SK-N-SH (cell line): ENCODE measurements around the gene ABCG1. TPM values are rescaled to one million over a fixed set of nuclear protein-coding genes. Genes with fewer than 3 reads are reported as not detected.
A peak's percentile ranks its signal among the peaks of the same experiment; 100 is the strongest.

Source experiments
- CTCF ChIA-PET: fragments of 300-600, 350-600 bp; formaldehyde crosslinking; extraction: SDS; loops from one replicate; lab custom pipeline; 2021; lab: Yijun Ruan, JAX
- POLR2A ChIA-PET: fragments of 350-600 bp; sonication (Branson Sonifier 250); formaldehyde crosslinking; extraction: SDS; loops from one replicate; lab custom pipeline; 2020; ENCODE audit warnings: antibody characterized with exemption, inconsistent platforms; lab: Yijun Ruan, JAX
- DNase-seq: peaks from one replicate; pipeline ENCODE4 v3.0.0; 2012
- H2AFZ ChIP-seq: fragments of 200-600 bp; sonication (generic); 2 replicates; pipeline ENCODE4 v1.8.1; 2016; ENCODE audit warnings: antibody characterized with exemption, mild to moderate bottlenecking, low read depth
- H3F3A ChIP-seq: fragments of 200-600 bp; sonication (generic); replicated peaks from 2 replicates; pipeline ENCODE3; 2016; ENCODE audit warnings: antibody characterized with exemption, mild to moderate bottlenecking; ENCODE audit not compliant: insufficient read depth
- H3K27ac ChIP-seq, 2 experiments: fragments of 200-500 bp in 1 of 2; fragments of 200-600 bp in 1 of 2; sonication (Bioruptor generic) in 1 of 2; sonication (generic), shearing (Covaris generic) in 1 of 2; 2 replicates each; pipeline versions ENCODE4 v1.5.1 to v1.6.1; 2014 to 2016; ENCODE audit warnings: low read depth in 2 of 2, inconsistent platforms in 1 of 2, low read length in 1 of 2, mild to moderate bottlenecking in 1 of 2, mixed read lengths in 1 of 2
- H3K27me3 ChIP-seq: fragments of 200-600 bp; sonication (generic), shearing (Covaris generic); 2 replicates; pipeline ENCODE4 v1.6.1; 2016; ENCODE audit warnings: mixed run types; ENCODE audit not compliant: insufficient read depth
- H3K36me3 ChIP-seq, 2 experiments: fragments of 200-500 bp in 1 of 2; fragments of 200-600 bp in 1 of 2; sonication (Bioruptor generic) in 1 of 2; sonication (generic) in 1 of 2; replicated peaks in 1 of 2; 2 replicates each; pipeline versions ENCODE3 to v1.5.1; 2014 to 2016; ENCODE audit warnings: low read length in 1 of 2, mild to moderate bottlenecking in 1 of 2; ENCODE audit not compliant: insufficient read depth in 2 of 2, control insufficient read depth in 1 of 2
- H3K4me1 ChIP-seq, 2 experiments: fragments of 200-500 bp in 1 of 2; fragments of 200-600 bp in 1 of 2; sonication (Bioruptor generic) in 1 of 2; sonication (generic), shearing (Covaris generic) in 1 of 2; 2 replicates each; pipeline versions ENCODE4 v1.5.1 to v1.6.1; 2014 to 2016; ENCODE audit warnings: low read depth in 1 of 2, low read length in 1 of 2, mixed run types in 1 of 2; ENCODE audit not compliant: insufficient read depth in 2 of 2, control insufficient read depth in 1 of 2
- H3K4me2 ChIP-seq: fragments of 200-600 bp; sonication (generic), shearing (Covaris generic); 2 replicates; pipeline ENCODE4 v1.6.1; 2017; ENCODE audit warnings: mixed run types
- H3K4me3 ChIP-seq, 2 experiments: fragments of 200-500 bp in 1 of 2; fragments of 200-600 bp in 1 of 2; sonication (Bioruptor generic) in 1 of 2; sonication (generic), shearing (Covaris generic) in 1 of 2; 2 replicates each; pipeline versions ENCODE4 v1.5.1 to v1.8.1; 2014 to 2016; ENCODE audit warnings: low read depth in 2 of 2, inconsistent platforms in 1 of 2, low read length in 1 of 2, mild to moderate bottlenecking in 1 of 2, mixed read lengths in 1 of 2, moderate library complexity in 1 of 2
- H3K79me2 ChIP-seq: fragments of 200-600 bp; sonication (generic); 2 replicates; pipeline ENCODE4 v1.8.1; 2017; ENCODE audit warnings: mild to moderate bottlenecking; ENCODE audit not compliant: insufficient read depth
- H3K9ac ChIP-seq: fragments of 200-600 bp; sonication (generic); 2 replicates; pipeline ENCODE4 v1.6.1; 2017; ENCODE audit warnings: mixed run types
- H3K9me2 ChIP-seq: fragments of 200-600 bp; sonication (generic); 2 replicates; pipeline ENCODE4 v1.6.1; 2017; ENCODE audit warnings: mixed run types
- H3K9me3 ChIP-seq: fragments of 200-600 bp; sonication (generic); 2 replicates; pipeline ENCODE4 v1.6.1; 2017; ENCODE audit warnings: mixed run types, mild to moderate bottlenecking, moderate library complexity
- H4K20me1 ChIP-seq: fragments of 200-600 bp; sonication (generic); 2 replicates; pipeline ENCODE4 v1.6.1; 2017; ENCODE audit warnings: mild to moderate bottlenecking, mixed run types; ENCODE audit not compliant: insufficient read depth
- EP300 ChIP-seq, 2 experiments: IDR thresholded peaks; 2 replicates each; pipeline versions ENCODE4 v1.4.0 to v1.6.1; 2012; ENCODE audit warnings: borderline replicate concordance in 1 of 2, low read depth in 1 of 2, low read length in 1 of 2
- FOXM1 ChIP-seq: IDR thresholded peaks from 2 replicates; pipeline ENCODE4 v1.4.0; 2012; ENCODE audit warnings: low read depth, mild to moderate bottlenecking
- JUND ChIP-seq: IDR thresholded peaks from 2 replicates; pipeline ENCODE4 v1.4.0; 2012
- NRF1 ChIP-seq: IDR thresholded peaks from 2 replicates; pipeline ENCODE4 v1.6.1; 2012; ENCODE audit warnings: low read depth, mild to moderate bottlenecking, low read length
- PBX3 ChIP-seq: IDR thresholded peaks from 2 replicates; pipeline ENCODE4; 2012
- RCOR1 ChIP-seq: fragments of 150-350 bp; IDR thresholded peaks from 2 replicates; pipeline ENCODE4 v1.6.1; 2017; ENCODE audit warnings: antibody characterized with exemption, low read length
- REST ChIP-seq: IDR thresholded peaks from 2 replicates; pipeline ENCODE4 v1.6.1; 2012; ENCODE audit warnings: mild to moderate bottlenecking, low read depth, low read length, moderate library complexity
- RFX5 ChIP-seq: IDR thresholded peaks from 2 replicates; pipeline ENCODE4 v1.6.1; 2012; ENCODE audit warnings: mild to moderate bottlenecking, improper control_type of control experiment, low read length
- RXRA ChIP-seq: IDR thresholded peaks from 2 replicates; pipeline ENCODE4 v1.4.0; 2012; ENCODE audit warnings: low read depth, mild to moderate bottlenecking, borderline replicate concordance
- TCF12 ChIP-seq: IDR thresholded peaks from 2 replicates; pipeline ENCODE4 v1.4.0; 2012
- USF1 ChIP-seq: IDR thresholded peaks from 2 replicates; pipeline ENCODE4 v1.4.0; 2012; ENCODE audit warnings: low read depth, borderline replicate concordance
- WGBS: methylation state at CpG from one replicate; pipeline ENCODE4 v1.1.6; 2017; ENCODE audit warnings: low lambda C conversion rate; 5-methylcytosine and 5-hydroxymethylcytosine counted together
- polyA plus RNA-seq, 3 experiments: library from polyadenylated mRNA; depleted of rRNA; stranded (reverse); fragments of >200 nt; gene quantifications; 2 replicates each; pipeline ENCODE4 v1.2.3, GENCODE V29; 2012
- TF ChIP-seq, protein P1 (sequence below): fragments of 150-350 bp; IDR thresholded peaks from 2 replicates; pipeline ENCODE4 v1.6.1; 2016; ENCODE audit warnings: mild to moderate bottlenecking, low read depth, low read length
- TF ChIP-seq, protein P2 (sequence below): fragments of 200-600 bp; sonication (generic); IDR thresholded peaks from 2 replicates; pipeline ENCODE4 v1.6.1; 2017; ENCODE audit warnings: antibody characterized with exemption, mild to moderate bottlenecking, moderate library complexity

Gene ABCG1
- polyA plus RNA-seq, 1 of the 3 experiments (the other 2 are of a cell fraction), result 0.07 TPM

DNA sequence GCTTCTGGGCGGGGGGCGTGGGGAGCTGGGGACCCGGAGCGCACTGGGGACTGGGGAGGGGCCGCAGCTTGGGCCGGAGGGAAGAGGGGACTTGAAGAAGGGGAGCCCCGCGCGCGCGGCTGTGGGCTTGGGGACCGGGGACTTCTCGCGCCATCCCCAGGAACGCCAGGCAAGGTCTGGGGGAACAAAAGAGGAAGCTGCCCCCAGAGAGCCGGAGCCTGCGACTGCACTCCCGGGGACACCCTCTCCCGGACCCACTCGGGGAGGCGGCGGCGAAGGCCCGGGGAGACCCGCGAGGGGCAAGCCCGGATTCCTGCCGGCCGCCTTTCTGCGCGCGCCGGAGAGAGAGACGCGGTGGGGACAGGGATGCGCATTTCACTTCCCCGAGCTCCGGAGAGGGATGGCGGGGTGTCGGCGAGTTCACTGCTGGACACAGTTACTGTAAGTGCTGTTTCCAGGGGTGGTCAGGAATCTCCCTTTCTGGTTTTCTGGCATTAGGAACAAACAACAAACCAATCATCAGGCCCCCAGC, 732 bp downstream of the ABCG1 start:
- Histone ChIP-seq H3K4me3 (peak overlapping the region; percentile 55 to 58; a peak in 3 of 4 replicates), H3K27me3 (peaks cover 11% of the 10 kb centered on the region; the same call in 1 of the 2 replicates), H3K9me2 (no peaks in the 10 kb centered on the region), H3K4me1 (peaks cover 0 to 34% of the 10 kb centered on the region in 2 experiments; a peak in 2 of 4 replicates), H3F3A (no peaks in the 10 kb centered on the region), H2AFZ (no peak overlapping the region; the same call in 1 of the 2 replicates), H3K4me2 (peak overlapping the region; percentile 73), H3K79me2 (no peaks in the 10 kb centered on the region), H3K36me3 (no peaks in the 10 kb centered on the region), H4K20me1 (no peaks in the 10 kb centered on the region), H3K9ac (no peak overlapping the region), H3K27ac (peak overlapping the region in 1 of 2 experiments; percentile 79; a peak in 1 of 4 replicates), H3K9me3 (no peaks in the 10 kb centered on the region)
- POLR2A ChIA-PET, result interaction anchor here (0.6 to 3.9 kb wide), 8 partner anchors 14 to 255 kb away, joined by 3 to 28 read pairs (median 3); no protein-coding TSS in a partner anchor
- WGBS, result under 1% methylated on average over 16 of the region's 41 CpGs
- DNase-seq, result peak; percentile 76
- CTCF ChIA-PET, result interaction anchor here (1.1 to 3.1 kb wide), 6 partner anchors 27 to 118 kb away, joined by 4 to 17 read pairs (median 6); no protein-coding TSS in a partner anchor
- no peak for TF ChIP-seq PBX3
- TF ChIP-seq NRF1, result no peak
- no peak for TF ChIP-seq USF1
- no peak for TF ChIP-seq REST
- no peak for TF ChIP-seq FOXM1
- no peak for TF ChIP-seq EP300 (IDR thresholded peaks at IDR 0.05; ENCODE audit: borderline replicate concordance in 1 of 2, low read depth in 1 of 2, low read length in 1 of 2)
- TF ChIP-seq RFX5, result no peak
- TF ChIP-seq, protein P1, sequence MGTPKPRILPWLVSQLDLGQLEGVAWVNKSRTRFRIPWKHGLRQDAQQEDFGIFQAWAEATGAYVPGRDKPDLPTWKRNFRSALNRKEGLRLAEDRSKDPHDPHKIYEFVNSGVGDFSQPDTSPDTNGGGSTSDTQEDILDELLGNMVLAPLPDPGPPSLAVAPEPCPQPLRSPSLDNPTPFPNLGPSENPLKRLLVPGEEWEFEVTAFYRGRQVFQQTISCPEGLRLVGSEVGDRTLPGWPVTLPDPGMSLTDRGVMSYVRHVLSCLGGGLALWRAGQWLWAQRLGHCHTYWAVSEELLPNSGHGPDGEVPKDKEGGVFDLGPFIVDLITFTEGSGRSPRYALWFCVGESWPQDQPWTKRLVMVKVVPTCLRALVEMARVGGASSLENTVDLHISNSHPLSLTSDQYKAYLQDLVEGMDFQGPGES, result no peak
- no peak for TF ChIP-seq JUND
- no peak for TF ChIP-seq TCF12
- no peak for TF ChIP-seq RCOR1
- no peak for TF ChIP-seq RXRA
- TF ChIP-seq, protein P2, sequence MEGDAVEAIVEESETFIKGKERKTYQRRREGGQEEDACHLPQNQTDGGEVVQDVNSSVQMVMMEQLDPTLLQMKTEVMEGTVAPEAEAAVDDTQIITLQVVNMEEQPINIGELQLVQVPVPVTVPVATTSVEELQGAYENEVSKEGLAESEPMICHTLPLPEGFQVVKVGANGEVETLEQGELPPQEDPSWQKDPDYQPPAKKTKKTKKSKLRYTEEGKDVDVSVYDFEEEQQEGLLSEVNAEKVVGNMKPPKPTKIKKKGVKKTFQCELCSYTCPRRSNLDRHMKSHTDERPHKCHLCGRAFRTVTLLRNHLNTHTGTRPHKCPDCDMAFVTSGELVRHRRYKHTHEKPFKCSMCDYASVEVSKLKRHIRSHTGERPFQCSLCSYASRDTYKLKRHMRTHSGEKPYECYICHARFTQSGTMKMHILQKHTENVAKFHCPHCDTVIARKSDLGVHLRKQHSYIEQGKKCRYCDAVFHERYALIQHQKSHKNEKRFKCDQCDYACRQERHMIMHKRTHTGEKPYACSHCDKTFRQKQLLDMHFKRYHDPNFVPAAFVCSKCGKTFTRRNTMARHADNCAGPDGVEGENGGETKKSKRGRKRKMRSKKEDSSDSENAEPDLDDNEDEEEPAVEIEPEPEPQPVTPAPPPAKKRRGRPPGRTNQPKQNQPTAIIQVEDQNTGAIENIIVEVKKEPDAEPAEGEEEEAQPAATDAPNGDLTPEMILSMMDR, result no peak
